K562 (cell line): ENCODE measurements around the gene FAM227B. TPM values are rescaled to one million over a fixed set of nuclear protein-coding genes. Genes with fewer than 3 reads are reported as not detected.

Source experiments
- ATAC-seq: fragments of 200-7000 bp; cut with Tn5 transposase; 3 replicates; pipeline ENCODE4 v1.9.1; 2020; ENCODE audit warnings: moderate library complexity
- BruUV-seq: library from RNA; stranded (reverse); fragments of 400-500 nt; replicated peaks from 2 replicates; lab custom pipeline; 2021; lab: Mats Ljungman, UMichigan
- CTCF ChIA-PET: fragments of 300-600 bp; formaldehyde crosslinking; extraction: SDS; loops from one replicate; lab custom pipeline; 2021; ENCODE audit warnings: low intra/inter-chr PET ratio; lab: Yijun Ruan, JAX
- POLR2A ChIA-PET: fragments of 300-600, 350-650 bp; sonication (Branson Sonifier 250); formaldehyde crosslinking; extraction: SDS; loops from one replicate; lab custom pipeline; 2021; ENCODE audit warnings: antibody characterized with exemption, inconsistent platforms; lab: Yijun Ruan, JAX
- DNase-seq, 4 experiments: peaks; one replicate each; pipeline versions ENCODE4 v3.0.0 to v3.0.0-alpha.2; 2011 to 2018; ENCODE audit warnings: low spot score in 3 of 4, mixed read lengths in 3 of 4; ENCODE audit errors: extremely low read depth in 1 of 4
- FAIRE-seq: peaks from 2 replicates; lab custom pipeline; 2011; peaks lifted over from hg19 to GRCh38; lab: Jason Lieb, UNC
- H2AFZ ChIP-seq: 2 replicates; pipeline ENCODE4 v1.6.0; 2011; ENCODE audit warnings: low read depth, low read length, control low read depth, inconsistent platforms
- H3K27ac ChIP-seq: fragments of 200-600 bp; 3 replicates; pipeline ENCODE4 v1.8.0; 2011; ENCODE audit warnings: low read depth, mild to moderate bottlenecking, control low read depth, inconsistent platforms, low read length, moderate library complexity, mixed read lengths; ENCODE audit errors: extremely low read depth
- H3K27me3 ChIP-seq, 2 experiments: fragments of 300-600 bp in 1 of 2; 2 replicates in 1 of 2; 3 replicates in 1 of 2; pipeline versions ENCODE4 v1.6.0 to v1.8.0; 2011; ENCODE audit warnings: inconsistent platforms in 2 of 2, low read length in 2 of 2, mild to moderate bottlenecking in 1 of 2, mixed read lengths in 1 of 2, moderate library complexity in 1 of 2; ENCODE audit not compliant: control insufficient read depth in 2 of 2, insufficient read depth in 2 of 2
- H3K36me3 ChIP-seq: fragments of 300-600 bp; 3 replicates; pipeline ENCODE4 v1.8.0; 2011; ENCODE audit warnings: mild to moderate bottlenecking, low read length, inconsistent platforms; ENCODE audit not compliant: control insufficient read depth, insufficient read depth
- H3K4me1 ChIP-seq, 2 experiments: fragments of 200-600 bp in 1 of 2; replicated peaks in 1 of 2; 2 replicates in 1 of 2; 3 replicates in 1 of 2; pipeline versions ENCODE4 v1.5.1 to v1.8.0; 2011; ENCODE audit warnings: inconsistent platforms in 2 of 2, low read length in 2 of 2, mild to moderate bottlenecking in 1 of 2, mixed read lengths in 1 of 2, moderate library complexity in 1 of 2; ENCODE audit not compliant: control insufficient read depth in 2 of 2, insufficient read depth in 2 of 2
- H3K4me2 ChIP-seq: 2 replicates; pipeline ENCODE4 v1.6.1; 2011; ENCODE audit warnings: low read length, control low read depth, inconsistent platforms, mixed read lengths; ENCODE audit not compliant: insufficient read depth
- H3K4me3 ChIP-seq: fragments of 200-600 bp; sonication (generic), shearing (Covaris generic); 2 replicates; pipeline ENCODE4 v1.5.1; 2016; ENCODE audit warnings: control low read depth, inconsistent platforms
- H3K79me2 ChIP-seq: fragments of 200-600 bp; 3 replicates; pipeline ENCODE4 v1.8.0; 2011; ENCODE audit warnings: low read length, inconsistent platforms; ENCODE audit not compliant: control insufficient read depth, insufficient read depth
- H3K9ac ChIP-seq, 2 experiments: 2 replicates each; pipeline versions ENCODE4 v1.6.0 to v1.6.1; 2011; ENCODE audit warnings: low read depth in 2 of 2, low read length in 2 of 2, control low read depth in 1 of 2, inconsistent platforms in 1 of 2, mild to moderate bottlenecking in 1 of 2, mixed read lengths in 1 of 2; ENCODE audit not compliant: insufficient read depth in 1 of 2
- H3K9me1 ChIP-seq: one replicate; pipeline ENCODE4 v1.6.0; 2011; ENCODE audit warnings: inconsistent platforms, mild to moderate bottlenecking, low read length, moderate library complexity; ENCODE audit not compliant: control insufficient read depth, insufficient read depth
- H3K9me3 ChIP-seq: replicated peaks from 2 replicates; pipeline ENCODE4 v1.5.1; 2011; ENCODE audit warnings: low read depth, low read length, inconsistent platforms; ENCODE audit not compliant: control insufficient read depth, insufficient read depth
- H4K20me1 ChIP-seq: replicated peaks from 2 replicates; pipeline ENCODE4 v1.6.1; 2011; ENCODE audit warnings: low read length, inconsistent platforms, mixed read lengths; ENCODE audit not compliant: control insufficient read depth, insufficient read depth
- CEBPG ChIP-seq, 3 experiments: fragments of 200-800 bp in 1 of 3; sonication (Bioruptor generic) in 1 of 3; sonication (generic) in 1 of 3; formaldehyde crosslinking in 1 of 3; IDR thresholded peaks in 2 of 3; conservative IDR thresholded peaks in 1 of 3; 2 replicates each; pipeline versions ENCODE4 v1.6.1 to v1.8.0; 2016 to 2022; ENCODE audit warnings: missing compliant biosample characterization in 2 of 3, missing genetic modification characterization in 2 of 3, mild to moderate bottlenecking in 1 of 3, missing genetic modification reagents in 1 of 3
- MXI1 ChIP-seq: IDR thresholded peaks from 2 replicates; pipeline ENCODE4 v1.6.1; 2011; ENCODE audit warnings: low read depth, mild to moderate bottlenecking, improper control_type of control experiment, low read length
- NCOR1 ChIP-seq: fragments of 450-650 bp; IDR thresholded peaks from 2 replicates; pipeline ENCODE4 v1.6.1; 2016; ENCODE audit warnings: mild to moderate bottlenecking, moderate library complexity
- RBM15 ChIP-seq: fragments of 200-400 bp; formaldehyde crosslinking; IDR thresholded peaks from 2 replicates; pipeline ENCODE4 v1.6.1; 2018; ENCODE audit warnings: mild to moderate bottlenecking, low read length, moderate library complexity; ENCODE audit not compliant: insufficient read depth
- TRIM24 ChIP-seq, 2 experiments: fragments of 450-650 bp; IDR thresholded peaks; 2 replicates each; pipeline ENCODE4 v1.6.1; 2016
- TSHZ1 ChIP-seq: fragments of 250-450 bp; sonication (Bioruptor Pico); IDR thresholded peaks from 2 replicates; pipeline ENCODE4 v1.4.0; 2020; ENCODE audit warnings: mild to moderate bottlenecking, moderate library complexity
- XRCC5 ChIP-seq: fragments of 200-400 bp; formaldehyde crosslinking; IDR thresholded peaks from 2 replicates; pipeline ENCODE4 v1.6.1; 2017; ENCODE audit warnings: low read depth, mild to moderate bottlenecking, low read length
- ZNF668 ChIP-seq: fragments of 250-450 bp; sonication (Bioruptor Pico); IDR thresholded peaks from 2 replicates; pipeline ENCODE4 v1.8.0; 2022; ENCODE audit warnings: mild to moderate bottlenecking, inconsistent platforms
- WGBS: fragments of 100-300 bp; shearing (Covaris generic); methylation state at CpG from one replicate; pipeline ENCODE4 v1.1.6; 2016; ENCODE audit warnings: low coverage, mixed read lengths; ENCODE audit not compliant: insufficient coverage; ENCODE audit errors: missing lambda C conversion rate; 5-methylcytosine and 5-hydroxymethylcytosine counted together
- in situ Hi-C: fragments of 300-500 bp; cut with MboI; formaldehyde crosslinking; loops from 4 replicates; pipeline ENCODE4 v1.15.0; 2018; ENCODE audit warnings: inconsistent platforms, mixed read lengths
- intact Hi-C: fragments of 100-400 bp; cut with micrococcal nuclease; formaldehyde crosslinking; loops from 2 replicates; pipeline ENCODE4 v1.14.2; 2022
- polyA plus RNA-seq, 8 experiments: library from polyadenylated mRNA; depleted of rRNA in 4 of 8; stranded (reverse) in 5 of 8; unstranded in 3 of 8; fragments of >200 nt; fragmentation: Nextera tagmentation in 2 of 8; fragmentation: Illumina TruSeq in 1 of 8; extraction: Ambion mirVana in 2 of 8; extraction: Trizol in 1 of 8; gene quantifications; 2 replicates each; pipeline versions ENCODE4 v1.2.1 to v1.2.3, GENCODE V29; 2011 to 2014; ENCODE audit warnings: inconsistent platforms in 1 of 8, missing spikeins in 1 of 8
- total RNA-seq, 7 experiments: library from RNA; depleted of rRNA in 6 of 7; stranded (reverse); fragments of >200 nt in 6 of 7; fragmentation: Illumina TruSeq in 2 of 7; extraction: Trizol in 2 of 7; gene quantifications; 2 replicates each; pipeline versions ENCODE4 v1.2.1 to v1.2.3, GENCODE V29; 2011 to 2021; ENCODE audit warnings: low replicate concordance in 1 of 7

FAM227B gene
- total and polyA plus RNA-seq, 9 of the 15 experiments (the other 6 are each of a cell fraction or from before 2014, with no cell fraction given): 5.1 to 12.5 (median 11.2) TPM

GRCh38 chr15:49300856-49301255 lies 319.8 kb downstream of the FAM227B start (continued):
- TF ChIP-seq ZNF668 (CRISPR knock-in tag) (no peak), MXI1 (no peak), XRCC5 (no peak), RBM15 (no peak), NCOR1 (no peak)

GRCh38 chr15:49297584-49297983 lies 323.0 kb downstream of the FAM227B start:
- POLR2A ChIA-PET: no interaction called here
- Histone ChIP-seq H3K4me3 (no peak overlapping the region), H3K4me2 (no peak overlapping the region), H3K79me2 (peaks cover 15% of the 10 kb centered on the region; the same call in 1 of the 3 replicates), H3K27me3 (no peaks in the 10 kb centered on the region), H2AFZ (no peak overlapping the region), H4K20me1 (no peaks in the 10 kb centered on the region), H3K36me3 (peaks cover 14% of the 10 kb centered on the region; the same call in 2 of the 3 replicates), H3K4me1 (peaks cover 0 to 7% of the 10 kb centered on the region in 2 experiments; a peak in 3 of 5 replicates), H3K9me3 (no peaks in the 10 kb centered on the region), H3K9me1 (no peaks in the 10 kb centered on the region), H3K27ac (no peak overlapping the region), H3K9ac (no peak overlapping the region)
- no peak for DNase-seq
- in situ Hi-C loops: no loop called here
- intact Hi-C loops: no loop called here
- no peak for ATAC-seq
- CTCF ChIA-PET: no interaction called here
- BruUV-seq: no TSS peak
- FAIRE-seq: no peak
- TF ChIP-seq TRIM24 (IDR thresholded peaks at IDR 0.05) (peak; percentile 61 to 69; a peak in 2 of 4 replicates), TSHZ1 (no peak), CEBPG (CRISPR knock-in tag; IDR thresholded peaks at IDR 0.05) (no peak), CEBPG (tag; conservative IDR thresholded peaks at IDR 0.05 in 1 of 2, IDR thresholded peaks at IDR 0.05 in 1 of 2) (peak in 1 of 2 experiments; percentile 47; a peak in 1 of 4 replicates)
- WGBS: 75% methylated on average over 1 of the region's 1 CpG
